ENCODE measurements around the gene ABCD4.

Gene ABCD4

DNA sequence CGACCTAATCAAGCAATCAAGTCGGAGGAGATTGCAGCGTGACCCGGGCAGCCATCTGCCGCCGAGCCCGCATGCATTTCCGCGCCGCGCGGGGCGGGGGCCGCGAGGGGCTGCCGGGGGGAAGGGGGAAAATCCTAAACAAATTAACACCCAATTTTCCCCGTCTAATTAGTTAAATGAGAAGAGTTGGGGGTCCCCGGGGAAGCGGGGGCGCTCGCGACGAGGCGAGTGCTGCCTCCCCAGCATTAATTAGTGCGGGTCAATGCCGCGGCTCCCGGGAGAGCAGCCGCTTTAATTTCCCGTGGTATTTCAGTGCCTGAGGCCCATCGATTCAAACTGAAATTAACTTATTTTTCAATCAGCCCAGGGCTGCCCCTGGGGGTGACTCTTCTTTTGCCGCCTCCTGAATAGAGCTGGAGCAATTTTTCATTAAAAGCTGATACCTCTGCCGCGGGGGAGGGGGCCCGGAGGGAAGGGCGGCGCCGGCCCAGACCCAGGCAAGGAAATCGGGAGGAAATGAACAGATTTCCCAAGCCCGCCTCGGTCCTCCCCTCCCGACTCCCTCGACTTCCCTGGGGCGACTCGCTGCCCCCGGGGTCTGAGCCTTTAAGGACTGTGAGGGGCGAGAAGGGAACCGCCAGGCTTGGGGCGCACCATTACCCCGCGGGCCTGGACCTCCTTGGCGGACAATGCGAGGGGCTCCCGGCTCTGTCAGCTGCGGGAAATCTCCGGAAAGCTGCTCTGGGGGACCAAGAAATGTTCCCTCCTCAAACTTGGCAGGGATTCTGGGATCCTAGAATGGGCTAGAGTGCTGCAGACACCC lies 44.6 kb downstream of the ABCD4 start:
- no peak for DNase-seq

DNA sequence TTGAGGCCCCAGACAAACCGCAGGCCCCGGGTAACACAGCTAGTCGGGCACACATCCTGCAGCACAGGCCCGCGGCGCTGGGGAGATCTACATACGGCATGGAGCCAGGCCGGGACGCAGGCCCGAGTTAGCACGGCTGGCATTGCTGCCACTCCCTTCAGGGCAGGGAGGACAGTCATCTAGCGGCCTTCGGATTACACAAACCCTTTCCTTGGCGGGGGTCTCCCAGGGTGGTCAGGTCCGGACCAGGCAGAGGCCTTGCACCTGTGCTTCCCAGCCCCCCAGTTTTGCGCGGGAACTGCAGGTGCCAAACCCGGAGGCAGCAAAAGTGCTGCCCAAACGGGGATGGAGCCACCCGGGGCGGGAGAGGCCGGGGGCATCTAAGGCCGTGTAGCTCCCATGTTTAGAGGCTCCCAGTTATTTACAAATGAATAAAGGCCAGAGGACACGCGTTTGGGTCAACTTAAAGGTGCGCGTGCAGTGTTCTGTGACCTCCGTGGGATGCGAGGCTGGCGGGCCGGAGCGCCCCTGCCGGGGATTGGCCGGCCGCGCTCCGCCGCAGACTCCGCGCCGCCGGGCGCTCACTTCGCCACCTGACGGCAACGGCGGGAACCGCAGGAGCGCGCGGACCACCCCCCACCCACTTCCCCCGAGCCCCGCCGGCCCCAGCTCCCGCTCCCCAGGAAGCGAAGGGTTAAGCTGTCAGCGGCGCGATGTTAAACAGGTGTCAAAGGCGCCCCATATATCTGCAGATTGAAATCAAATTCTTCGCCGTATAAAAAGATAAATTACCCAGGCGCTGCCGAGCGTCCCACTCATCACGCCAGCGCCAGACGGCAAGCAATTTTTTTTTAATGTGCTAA lies 45.4 kb downstream of the ABCD4 start:
- peak; percentile 3 for DNase-seq

DNA sequence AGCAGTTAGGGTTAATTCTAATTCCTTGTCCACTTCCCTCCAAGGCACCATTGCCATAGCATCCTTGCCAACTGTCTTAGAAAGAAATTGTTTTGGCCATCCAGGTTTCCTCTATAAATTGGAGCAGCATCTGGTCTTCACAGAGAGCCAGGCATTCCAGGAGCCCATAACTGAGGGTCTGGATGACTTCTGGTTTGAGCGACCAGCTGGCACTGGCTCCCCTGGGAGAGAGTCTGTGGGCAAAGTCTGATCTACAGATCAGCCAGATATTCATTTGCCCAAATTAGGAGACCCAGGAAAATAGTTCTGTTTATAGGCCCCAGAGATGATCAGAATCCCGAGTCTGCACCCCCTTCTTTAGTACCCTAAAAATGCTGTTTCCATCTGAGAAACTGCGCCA lies 47.5 kb downstream of the ABCD4 start:
- DNase-seq, result no peak

DNA sequence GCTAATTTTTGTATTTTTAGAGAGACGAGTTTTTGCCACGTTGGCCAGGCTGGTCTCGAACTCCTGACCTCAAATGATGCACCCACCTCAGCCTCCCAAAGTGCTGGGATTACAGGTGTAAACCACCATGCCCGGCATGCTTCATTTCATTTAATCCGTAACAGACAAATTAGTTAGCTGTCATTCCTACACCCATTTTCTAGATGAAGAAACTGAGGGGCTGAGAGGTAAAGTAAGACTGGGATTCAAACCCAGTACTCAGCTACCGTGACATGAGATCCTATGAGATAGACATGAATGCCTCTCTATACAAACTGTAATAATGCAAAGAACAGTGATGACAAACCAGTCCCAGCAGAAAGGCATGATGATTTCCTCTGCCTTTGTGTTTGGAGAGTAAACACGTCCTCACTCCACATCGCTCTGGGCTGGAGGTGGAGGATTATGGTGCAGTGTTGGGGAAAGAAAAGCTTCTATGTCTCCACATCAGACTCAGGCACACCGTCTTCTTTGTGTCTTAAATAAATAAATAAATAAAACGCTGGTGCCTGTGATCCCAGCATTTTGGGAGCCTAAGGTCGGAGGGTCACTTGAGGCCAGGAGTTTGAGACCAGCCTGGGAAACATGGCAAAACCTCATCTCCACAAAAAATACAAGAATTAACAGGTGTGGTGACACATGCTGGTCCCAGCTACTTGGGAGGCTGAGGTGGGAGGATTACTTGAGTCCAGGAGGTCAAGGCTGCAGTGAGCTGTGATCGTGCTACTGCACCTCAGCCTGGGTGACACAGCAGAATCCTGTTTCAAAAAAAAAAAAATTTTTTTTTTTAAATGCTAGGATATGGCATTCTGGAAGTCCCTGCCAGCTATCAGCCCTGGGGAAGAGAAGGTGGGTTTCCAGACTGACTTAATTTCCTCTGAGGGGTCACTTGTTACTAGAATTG lies 53.0 kb downstream of the ABCD4 start:
- DNase-seq, result no peak

DNA sequence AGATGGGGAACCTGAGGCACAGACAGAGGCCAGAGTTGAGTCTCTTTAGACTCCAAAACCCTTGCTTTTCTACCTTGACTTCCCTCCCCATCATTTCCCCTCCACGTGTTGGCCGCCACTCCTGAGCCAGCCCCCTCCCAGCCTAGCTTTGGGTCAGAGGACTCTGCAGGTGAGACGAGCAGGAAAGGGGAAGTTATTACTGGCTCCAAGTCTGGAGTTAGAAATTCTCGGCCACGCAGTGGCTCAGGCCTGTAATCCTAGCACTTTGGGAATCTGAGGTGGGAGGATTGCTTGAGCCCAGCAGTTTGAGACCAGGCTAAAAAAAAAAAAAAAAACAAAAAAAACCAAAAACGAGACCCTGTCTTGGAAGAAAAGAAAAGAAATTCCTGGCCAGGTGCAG lies 54.7 kb downstream of the ABCD4 start:
- DNase-seq, result no peak

DNA sequence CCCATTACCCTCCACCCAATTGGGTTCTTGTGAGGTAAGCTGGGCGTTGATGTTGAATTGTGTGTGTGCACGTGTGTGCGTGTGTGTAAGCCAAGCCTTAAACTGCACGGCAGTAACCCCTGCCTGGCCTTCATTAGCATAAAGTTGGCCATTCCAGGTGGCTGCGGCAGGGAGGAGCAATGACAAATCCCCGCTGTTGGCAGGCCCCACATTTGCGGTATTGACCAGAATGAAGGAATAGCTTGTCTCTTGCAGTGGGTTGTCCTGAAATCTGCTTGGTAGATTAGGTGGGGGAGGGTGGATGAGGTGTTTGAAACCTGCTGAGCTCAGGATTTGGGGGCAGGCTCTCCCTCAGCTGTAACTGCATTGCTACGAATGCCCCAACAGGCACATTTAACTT lies 56.2 kb downstream of the ABCD4 start:
- DNase-seq, result no peak

DNA sequence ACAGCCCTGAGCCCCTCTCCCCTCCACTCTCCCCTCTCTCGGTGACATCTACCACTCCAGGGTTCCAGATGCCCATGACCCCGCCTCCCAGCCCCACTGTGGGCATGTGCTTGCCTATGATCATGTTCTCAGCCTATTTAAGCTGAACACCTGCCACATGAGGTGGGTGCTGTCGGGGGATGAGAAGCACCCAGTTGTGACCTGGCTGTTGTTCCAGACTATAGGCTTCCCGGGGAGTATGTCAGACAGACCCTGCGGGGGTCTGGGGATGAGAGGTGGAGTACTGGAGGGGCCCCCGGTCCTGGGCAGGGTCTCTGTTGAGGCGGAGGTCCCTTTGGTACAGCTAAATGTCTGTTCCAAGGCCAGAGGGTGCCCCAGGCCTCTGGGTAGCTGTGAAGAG lies 57.4 kb downstream of the ABCD4 start:
- DNase-seq, result no peak

DNA sequence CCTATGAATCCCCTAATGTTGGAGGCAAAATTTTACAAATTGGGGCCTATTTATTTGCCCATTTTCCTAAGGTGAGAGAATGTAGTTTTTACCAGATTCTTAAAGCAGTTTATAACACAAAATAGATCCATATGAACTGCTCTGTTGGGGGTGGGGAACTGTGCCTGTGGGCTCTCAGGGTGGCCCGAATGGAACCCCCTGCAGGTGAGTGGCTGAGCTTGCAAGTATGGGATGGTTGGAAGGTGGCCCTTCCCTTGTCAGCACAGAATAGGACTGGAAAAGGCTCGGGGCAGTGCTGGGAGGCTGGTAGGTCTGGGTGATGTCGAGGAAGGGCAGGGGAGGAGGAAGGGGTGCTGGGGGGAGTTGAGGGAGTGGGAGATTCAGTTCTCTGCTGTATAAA lies 58.6 kb downstream of the ABCD4 start:
- DNase-seq, result no peak

DNA sequence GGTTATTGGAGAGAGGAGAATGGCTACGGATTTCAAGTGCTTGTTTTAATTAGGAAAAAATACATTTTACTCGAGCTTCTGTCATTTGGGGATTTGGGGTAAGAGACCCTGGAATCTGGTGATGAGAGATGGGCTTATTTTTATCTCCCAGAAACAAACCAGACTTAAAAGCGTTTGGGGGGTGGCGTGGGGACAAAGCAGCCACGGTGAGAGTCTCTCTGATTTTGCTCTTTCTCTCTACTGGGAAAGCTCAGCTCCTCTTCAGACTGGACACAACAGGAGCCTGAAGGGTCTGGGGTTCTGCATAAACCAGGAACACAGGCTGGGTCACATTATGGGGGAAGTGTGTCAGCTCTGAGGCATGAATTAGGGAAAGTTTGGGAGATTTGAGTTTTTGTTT lies 59.7 kb downstream of the ABCD4 start:
- no peak for DNase-seq

DNA sequence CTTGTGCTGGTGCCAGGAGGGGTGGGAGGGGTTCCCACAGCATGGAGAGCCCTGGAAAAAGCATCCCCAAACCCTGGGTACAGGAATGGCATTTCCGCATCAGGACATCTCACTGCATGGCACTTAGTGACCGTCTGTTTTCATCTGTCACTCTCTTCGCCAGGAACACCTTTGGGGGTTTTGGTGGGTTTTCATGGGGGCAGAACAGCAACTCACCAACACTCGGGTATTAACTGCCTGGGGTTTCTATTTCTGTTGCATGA lies 60.0 kb downstream of the ABCD4 start:
- DNase-seq, result no peak

DNA sequence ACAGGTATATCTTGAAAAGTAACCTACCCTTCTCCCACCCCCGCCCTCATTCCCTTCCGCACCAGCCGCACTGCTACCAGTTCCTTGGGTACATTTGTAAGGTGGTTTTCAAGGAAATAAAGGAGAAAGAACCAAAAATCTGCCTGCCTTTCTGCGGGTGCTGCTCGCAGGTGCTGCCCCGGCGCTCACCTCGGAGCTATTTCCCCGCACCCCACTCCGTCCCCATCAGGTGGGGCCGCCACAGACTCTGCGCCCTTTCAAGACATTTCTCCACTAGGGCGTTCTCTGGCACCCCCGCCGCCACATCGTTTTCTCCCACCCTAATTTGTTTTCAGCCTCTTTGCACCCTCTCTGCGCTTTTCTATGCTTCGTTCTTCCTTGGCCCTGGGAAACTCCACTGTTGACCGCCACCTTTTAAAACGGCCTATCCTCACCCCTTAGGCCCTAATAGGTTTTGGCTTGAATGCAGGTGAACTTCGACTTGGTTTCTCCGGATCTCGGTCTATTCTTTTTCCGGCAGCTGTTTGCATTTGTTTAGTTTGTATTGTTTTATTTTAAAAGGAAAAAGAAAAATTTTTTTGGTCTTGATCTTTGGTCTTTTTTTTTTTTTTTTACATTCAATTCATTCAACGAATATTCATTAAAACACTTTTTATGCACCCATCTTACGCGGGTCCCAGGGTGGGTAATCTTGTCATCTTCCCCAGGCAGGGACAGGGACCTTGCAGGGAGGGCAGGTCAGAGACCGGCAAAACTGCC lies 60.5 kb downstream of the ABCD4 start:
- no peak for DNase-seq

DNA sequence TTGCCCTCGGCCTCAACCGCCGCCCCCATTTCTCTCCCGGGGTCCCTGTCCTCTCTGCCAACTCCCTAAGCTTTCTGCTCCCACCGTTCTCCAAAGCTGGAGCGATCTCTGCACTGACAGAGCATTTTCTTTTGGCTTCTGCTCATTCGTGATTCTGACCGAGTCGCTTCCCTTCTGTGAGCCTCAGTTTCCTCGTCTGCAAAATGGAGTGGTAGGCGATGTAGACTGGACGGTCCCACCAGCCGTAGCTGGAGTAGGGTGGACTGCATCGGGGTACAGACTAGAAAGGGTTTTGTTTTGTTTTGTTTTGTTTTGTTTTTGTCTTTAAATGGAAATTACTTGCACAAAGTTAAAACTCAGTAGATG lies 61.1 kb downstream of the ABCD4 start:
- no peak for DNase-seq

DNA sequence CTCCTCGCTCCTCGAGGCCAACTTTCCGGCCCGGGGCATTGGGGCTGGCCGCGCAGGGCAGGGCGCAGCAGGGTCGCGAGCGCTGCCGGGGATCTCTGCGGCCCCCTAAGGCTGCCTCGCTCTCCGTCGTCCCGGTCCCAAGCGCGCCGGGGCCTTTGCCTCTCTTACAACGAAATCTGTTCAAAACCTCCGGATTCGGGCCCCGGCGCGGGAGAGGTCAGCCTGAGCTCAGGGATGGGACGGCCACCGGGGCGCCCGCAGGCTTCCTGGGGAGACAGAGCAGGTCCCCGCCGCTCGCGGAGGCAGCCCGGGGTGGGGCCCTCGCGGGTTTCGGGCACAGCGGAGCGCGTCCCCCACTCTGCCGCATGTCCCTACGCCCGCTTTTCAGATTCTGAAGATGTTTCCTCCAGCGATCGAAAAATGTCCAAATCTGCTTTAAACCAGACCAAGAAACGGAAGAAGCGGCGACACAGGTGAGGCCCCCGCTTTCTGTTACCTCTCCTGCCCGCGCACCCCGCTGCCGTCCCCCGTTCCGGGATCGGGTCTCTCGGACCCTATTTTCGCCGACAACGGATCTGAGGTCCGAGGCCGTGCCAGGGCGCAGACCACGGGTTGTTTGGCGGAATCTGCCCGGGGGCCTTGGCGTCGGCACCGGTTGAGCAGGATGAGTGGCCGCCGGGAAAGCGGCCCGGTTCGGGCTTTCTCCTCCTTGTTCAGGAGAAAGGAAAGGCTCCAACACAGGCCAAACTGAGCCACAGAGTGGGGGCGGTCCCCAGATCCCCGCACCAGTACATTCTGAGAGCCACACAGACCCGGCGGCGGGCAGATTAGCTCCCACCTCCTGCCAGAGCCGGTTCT lies 61.7 kb downstream of the ABCD4 start:
- DNase-seq, result no peak

DNA sequence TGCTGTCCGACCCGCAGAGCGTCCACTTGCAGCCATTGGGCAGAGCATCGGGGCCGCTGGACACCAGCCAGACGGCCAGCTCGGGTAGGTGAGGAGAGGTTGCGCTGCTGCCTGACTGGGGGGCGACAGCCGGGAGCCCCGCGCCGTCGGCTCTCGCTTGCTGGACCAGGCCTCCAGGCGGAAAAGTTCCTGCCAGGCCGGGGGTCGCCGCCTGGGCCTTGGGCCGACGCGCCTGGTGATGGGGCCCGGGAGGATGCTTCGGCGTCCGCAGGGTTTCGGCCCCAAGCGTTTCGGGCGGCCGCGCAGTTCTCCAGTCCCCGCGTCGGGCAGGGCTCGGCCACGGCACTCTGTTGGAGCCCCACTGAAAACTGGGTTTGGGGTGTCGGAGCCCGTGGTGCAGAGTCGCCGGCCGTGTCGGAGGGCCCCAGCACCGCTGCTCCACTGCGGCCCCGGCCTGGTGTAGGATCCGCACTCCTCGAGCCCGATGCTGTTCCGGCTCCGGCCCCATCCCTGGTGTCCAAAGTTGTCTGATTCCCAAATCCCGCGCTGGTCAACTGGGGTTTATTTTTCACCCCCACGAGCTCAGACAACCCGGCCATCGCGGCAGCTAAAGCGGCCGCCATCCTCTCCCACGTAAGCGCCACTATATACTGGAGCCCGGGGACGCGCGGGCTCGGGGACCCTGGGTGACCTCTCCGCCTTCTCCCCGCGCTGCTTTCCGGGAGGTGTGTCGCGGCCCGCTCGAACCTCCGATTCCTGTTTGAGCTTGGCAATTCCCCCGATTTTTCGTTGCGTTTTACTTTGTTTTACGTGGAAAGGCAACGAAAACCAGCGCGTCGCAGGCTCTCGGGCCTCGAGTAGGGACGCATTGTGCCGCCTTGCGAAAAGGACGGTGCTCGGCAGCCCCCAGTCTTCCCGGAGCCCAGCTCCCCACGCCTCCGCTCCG lies 62.6 kb downstream of the ABCD4 start:
- DNase-seq, result no peak

DNA sequence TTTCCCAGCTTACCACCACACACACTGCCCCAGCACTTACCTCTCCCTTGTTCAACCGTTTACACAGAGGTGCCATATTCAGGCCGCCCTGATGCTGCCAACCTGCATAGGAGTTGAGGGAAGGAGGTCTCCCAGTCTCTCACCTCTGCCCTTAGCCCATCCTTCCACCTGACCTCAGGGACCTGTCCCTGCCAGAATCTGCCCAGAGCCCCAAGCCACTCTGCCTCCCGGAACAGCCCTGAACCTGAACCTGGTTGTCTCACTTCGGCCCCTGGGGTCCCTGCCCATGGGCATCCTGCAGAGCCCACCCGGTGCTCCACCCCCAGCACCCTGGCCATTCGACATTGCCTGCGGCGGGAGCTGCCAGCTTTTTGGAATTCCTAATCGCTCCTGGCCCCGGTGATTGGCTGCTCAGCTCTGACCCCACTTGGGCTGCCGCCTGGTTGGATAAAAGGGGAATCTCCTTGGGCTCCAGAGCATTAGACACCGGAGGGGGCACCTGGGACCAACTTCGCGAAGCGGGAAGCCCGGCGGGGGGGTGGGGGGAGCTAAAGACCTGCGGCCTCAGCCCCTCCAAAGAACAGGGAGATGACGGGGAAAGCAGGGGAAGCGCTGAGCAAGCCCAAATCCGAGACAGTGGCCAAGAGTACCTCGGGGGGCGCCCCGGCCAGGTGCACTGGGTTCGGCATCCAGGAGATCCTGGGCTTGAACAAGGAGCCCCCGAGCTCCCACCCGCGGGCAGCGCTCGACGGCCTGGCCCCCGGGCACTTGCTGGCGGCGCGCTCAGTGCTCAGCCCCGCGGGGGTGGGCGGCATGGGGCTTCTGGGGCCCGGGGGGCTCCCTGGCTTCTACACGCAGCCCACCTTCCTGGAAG lies 63.5 kb downstream of the ABCD4 start, which contains the start of gene VSX2:
TSS of gene VSX2 (plus strand) at position 476 of the 874 bp plus-strand sequence. CDS start at position 589, 113 bp downstream.
- no peak for DNase-seq

DNA sequence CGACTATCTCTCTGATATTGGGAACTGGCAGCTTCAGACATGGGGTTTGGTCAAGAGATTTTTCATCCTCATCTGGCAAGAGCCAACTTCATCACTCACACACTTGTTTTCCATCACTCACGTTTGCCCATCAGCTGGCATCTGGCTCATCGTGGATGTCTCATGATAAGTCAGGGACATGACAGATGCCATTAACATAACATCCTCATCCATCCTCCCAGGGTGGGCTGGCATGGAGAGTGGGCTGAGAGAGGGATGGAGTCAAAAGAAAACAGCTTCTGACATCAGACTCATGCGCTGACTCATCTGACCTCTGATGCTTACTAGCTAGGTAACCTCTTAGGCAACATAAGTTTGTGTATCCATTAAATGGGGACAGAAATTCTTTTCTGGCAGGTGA lies 65.3 kb downstream of the ABCD4 start:
- no peak for DNase-seq
